ENCODE data around the gene SLC44A4. TPM values are rescaled to one million over a fixed set of nuclear protein-coding genes. Genes with fewer than 3 reads are reported as not detected.

Gene SLC44A4
- total and polyA plus RNA-seq, 9 of the 15 experiments (the other 6 are each of a cell fraction or from before 2014, with no cell fraction given): 7.9 to 18.6 (median 11.2) TPM

DNA sequence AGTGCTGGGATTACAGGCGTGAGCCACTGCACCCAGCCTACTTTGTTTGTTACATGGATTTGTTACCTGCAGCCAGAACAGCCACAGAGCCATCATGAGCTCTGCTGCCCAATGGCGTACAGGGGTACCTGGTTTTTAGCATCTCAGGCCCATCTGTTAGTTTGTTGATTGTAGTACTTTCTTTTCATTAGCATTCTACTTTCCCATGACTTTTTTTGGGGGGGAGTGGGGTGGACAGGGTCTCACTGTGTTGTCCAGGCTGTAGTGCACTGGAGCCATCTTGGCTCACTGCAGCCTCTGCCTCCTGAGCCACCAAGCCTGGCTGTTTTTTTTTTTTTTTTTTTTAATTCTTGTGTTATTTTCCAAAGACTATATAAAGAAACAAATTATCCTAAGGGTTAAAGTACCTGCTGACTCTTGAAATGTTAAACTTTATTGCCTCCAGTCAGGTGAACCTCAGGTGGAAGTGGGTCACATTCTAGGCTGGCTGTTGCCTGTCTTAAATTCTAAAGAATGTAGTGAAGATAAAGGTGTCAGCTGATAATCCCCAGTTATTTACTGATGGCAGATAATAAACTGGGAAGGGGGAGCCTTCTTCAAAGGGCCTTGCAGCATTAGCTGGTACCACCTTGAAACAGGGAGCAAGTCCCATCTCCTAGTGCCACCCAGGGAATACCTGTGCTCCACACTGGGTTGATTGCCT, 31.4 kb downstream of the SLC44A4 start (continued):
- TF ChIP-seq NCOA1 (IDR thresholded peaks at IDR 0.05; ENCODE audit: low read depth): no peak
- TF ChIP-seq, protein P1, sequence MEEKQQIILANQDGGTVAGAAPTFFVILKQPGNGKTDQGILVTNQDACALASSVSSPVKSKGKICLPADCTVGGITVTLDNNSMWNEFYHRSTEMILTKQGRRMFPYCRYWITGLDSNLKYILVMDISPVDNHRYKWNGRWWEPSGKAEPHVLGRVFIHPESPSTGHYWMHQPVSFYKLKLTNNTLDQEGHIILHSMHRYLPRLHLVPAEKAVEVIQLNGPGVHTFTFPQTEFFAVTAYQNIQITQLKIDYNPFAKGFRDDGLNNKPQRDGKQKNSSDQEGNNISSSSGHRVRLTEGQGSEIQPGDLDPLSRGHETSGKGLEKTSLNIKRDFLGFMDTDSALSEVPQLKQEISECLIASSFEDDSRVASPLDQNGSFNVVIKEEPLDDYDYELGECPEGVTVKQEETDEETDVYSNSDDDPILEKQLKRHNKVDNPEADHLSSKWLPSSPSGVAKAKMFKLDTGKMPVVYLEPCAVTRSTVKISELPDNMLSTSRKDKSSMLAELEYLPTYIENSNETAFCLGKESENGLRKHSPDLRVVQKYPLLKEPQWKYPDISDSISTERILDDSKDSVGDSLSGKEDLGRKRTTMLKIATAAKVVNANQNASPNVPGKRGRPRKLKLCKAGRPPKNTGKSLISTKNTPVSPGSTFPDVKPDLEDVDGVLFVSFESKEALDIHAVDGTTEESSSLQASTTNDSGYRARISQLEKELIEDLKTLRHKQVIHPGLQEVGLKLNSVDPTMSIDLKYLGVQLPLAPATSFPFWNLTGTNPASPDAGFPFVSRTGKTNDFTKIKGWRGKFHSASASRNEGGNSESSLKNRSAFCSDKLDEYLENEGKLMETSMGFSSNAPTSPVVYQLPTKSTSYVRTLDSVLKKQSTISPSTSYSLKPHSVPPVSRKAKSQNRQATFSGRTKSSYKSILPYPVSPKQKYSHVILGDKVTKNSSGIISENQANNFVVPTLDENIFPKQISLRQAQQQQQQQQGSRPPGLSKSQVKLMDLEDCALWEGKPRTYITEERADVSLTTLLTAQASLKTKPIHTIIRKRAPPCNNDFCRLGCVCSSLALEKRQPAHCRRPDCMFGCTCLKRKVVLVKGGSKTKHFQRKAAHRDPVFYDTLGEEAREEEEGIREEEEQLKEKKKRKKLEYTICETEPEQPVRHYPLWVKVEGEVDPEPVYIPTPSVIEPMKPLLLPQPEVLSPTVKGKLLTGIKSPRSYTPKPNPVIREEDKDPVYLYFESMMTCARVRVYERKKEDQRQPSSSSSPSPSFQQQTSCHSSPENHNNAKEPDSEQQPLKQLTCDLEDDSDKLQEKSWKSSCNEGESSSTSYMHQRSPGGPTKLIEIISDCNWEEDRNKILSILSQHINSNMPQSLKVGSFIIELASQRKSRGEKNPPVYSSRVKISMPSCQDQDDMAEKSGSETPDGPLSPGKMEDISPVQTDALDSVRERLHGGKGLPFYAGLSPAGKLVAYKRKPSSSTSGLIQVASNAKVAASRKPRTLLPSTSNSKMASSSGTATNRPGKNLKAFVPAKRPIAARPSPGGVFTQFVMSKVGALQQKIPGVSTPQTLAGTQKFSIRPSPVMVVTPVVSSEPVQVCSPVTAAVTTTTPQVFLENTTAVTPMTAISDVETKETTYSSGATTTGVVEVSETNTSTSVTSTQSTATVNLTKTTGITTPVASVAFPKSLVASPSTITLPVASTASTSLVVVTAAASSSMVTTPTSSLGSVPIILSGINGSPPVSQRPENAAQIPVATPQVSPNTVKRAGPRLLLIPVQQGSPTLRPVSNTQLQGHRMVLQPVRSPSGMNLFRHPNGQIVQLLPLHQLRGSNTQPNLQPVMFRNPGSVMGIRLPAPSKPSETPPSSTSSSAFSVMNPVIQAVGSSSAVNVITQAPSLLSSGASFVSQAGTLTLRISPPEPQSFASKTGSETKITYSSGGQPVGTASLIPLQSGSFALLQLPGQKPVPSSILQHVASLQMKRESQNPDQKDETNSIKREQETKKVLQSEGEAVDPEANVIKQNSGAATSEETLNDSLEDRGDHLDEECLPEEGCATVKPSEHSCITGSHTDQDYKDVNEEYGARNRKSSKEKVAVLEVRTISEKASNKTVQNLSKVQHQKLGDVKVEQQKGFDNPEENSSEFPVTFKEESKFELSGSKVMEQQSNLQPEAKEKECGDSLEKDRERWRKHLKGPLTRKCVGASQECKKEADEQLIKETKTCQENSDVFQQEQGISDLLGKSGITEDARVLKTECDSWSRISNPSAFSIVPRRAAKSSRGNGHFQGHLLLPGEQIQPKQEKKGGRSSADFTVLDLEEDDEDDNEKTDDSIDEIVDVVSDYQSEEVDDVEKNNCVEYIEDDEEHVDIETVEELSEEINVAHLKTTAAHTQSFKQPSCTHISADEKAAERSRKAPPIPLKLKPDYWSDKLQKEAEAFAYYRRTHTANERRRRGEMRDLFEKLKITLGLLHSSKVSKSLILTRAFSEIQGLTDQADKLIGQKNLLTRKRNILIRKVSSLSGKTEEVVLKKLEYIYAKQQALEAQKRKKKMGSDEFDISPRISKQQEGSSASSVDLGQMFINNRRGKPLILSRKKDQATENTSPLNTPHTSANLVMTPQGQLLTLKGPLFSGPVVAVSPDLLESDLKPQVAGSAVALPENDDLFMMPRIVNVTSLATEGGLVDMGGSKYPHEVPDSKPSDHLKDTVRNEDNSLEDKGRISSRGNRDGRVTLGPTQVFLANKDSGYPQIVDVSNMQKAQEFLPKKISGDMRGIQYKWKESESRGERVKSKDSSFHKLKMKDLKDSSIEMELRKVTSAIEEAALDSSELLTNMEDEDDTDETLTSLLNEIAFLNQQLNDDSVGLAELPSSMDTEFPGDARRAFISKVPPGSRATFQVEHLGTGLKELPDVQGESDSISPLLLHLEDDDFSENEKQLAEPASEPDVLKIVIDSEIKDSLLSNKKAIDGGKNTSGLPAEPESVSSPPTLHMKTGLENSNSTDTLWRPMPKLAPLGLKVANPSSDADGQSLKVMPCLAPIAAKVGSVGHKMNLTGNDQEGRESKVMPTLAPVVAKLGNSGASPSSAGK (IDR thresholded peaks at IDR 0.05): no peak
- TF ChIP-seq, protein P2, sequence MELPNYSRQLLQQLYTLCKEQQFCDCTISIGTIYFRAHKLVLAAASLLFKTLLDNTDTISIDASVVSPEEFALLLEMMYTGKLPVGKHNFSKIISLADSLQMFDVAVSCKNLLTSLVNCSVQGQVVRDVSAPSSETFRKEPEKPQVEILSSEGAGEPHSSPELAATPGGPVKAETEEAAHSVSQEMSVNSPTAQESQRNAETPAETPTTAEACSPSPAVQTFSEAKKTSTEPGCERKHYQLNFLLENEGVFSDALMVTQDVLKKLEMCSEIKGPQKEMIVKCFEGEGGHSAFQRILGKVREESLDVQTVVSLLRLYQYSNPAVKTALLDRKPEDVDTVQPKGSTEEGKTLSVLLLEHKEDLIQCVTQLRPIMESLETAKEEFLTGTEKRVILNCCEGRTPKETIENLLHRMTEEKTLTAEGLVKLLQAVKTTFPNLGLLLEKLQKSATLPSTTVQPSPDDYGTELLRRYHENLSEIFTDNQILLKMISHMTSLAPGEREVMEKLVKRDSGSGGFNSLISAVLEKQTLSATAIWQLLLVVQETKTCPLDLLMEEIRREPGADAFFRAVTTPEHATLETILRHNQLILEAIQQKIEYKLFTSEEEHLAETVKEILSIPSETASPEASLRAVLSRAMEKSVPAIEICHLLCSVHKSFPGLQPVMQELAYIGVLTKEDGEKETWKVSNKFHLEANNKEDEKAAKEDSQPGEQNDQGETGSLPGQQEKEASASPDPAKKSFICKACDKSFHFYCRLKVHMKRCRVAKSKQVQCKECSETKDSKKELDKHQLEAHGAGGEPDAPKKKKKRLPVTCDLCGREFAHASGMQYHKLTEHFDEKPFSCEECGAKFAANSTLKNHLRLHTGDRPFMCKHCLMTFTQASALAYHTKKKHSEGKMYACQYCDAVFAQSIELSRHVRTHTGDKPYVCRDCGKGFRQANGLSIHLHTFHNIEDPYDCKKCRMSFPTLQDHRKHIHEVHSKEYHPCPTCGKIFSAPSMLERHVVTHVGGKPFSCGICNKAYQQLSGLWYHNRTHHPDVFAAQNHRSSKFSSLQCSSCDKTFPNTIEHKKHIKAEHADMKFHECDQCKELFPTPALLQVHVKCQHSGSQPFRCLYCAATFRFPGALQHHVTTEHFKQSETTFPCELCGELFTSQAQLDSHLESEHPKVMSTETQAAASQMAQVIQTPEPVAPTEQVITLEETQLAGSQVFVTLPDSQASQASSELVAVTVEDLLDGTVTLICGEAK (IDR thresholded peaks at IDR 0.05): peak; percentile 51; the same call in 1 of the 2 replicates
- TF ChIP-seq, protein P2 (CRISPR knock-in tag; IDR thresholded peaks at IDR 0.05): no peak
